Vagina (tissue), 2 donors: Measurements from ENCODE around the gene NXNL2.
A peak's percentile ranks its signal among the peaks of the same experiment; 100 is the strongest.

Source experiments
- CTCF ChIP-seq, 3 experiments: fragments of 450-650 bp in 2 of 3; fragments of 200-600 bp in 1 of 3; sonication (generic) in 1 of 3; IDR thresholded peaks; one replicate each; pipeline ENCODE4 v1.5.1; 2017 to 2019; ENCODE audit warnings: antibody characterized with exemption in 3 of 3, mild to moderate bottlenecking in 2 of 3, moderate library complexity in 2 of 3
- POLR2A ChIP-seq, 2 donors: fragments of 450-650 bp; IDR thresholded peaks; one replicate each; pipeline ENCODE4 v1.6.1; 2017; ENCODE audit warnings: antibody characterized with exemption in 2 of 2, mild to moderate bottlenecking in 2 of 2, moderate library complexity in 2 of 2
- POLR2AphosphoS5 ChIP-seq, 2 donors: sonication (generic); formaldehyde crosslinking; IDR thresholded peaks; one replicate each; pipeline ENCODE4 v1.9.0; 2017; ENCODE audit warnings: antibody characterized with exemption in 2 of 2, mild to moderate bottlenecking in 2 of 2, low read depth in 1 of 2; ENCODE audit not compliant: insufficient read depth in 1 of 2

- TF ChIP-seq CTCF (IDR thresholded peaks at IDR 0.05): peak; percentile 16 to 76 (median 73)
- TF ChIP-seq POLR2A (IDR thresholded peaks at IDR 0.05): no peak
- no peak for TF ChIP-seq POLR2AphosphoS5 (IDR thresholded peaks at IDR 0.05; ENCODE audit: insufficient read depth in 1 of 2, low read depth in 1 of 2)
These were observed 58.7 kb downstream of the NXNL2 start for GRCh38 chr9:88593537-88594185.
